Mammary epithelial cell (primary cell): ENCODE results near the gene FYN.

Source experiments
- CTCF ChIP-seq, 2 donors: IDR thresholded peaks in 1 of 2; conservative IDR thresholded peaks in 1 of 2; 2 replicates each; pipeline ENCODE4 v1.5.1; 2011 to 2012; ENCODE audit warnings: inconsistent platforms in 2 of 2, low read length in 2 of 2, mild to moderate bottlenecking in 2 of 2, control low read depth in 1 of 2, low read depth in 1 of 2; ENCODE audit not compliant: insufficient read depth in 1 of 2; ENCODE audit errors: extremely low read depth in 1 of 2
- EZH2 ChIP-seq: IDR thresholded peaks from 2 replicates; pipeline ENCODE4 v1.6.1; 2012; ENCODE audit warnings: low read length, inconsistent platforms, borderline replicate concordance

GRCh38 chr6:111914617-111915016, 41.4 kb upstream of the FYN start:
- no peak for TF ChIP-seq CTCF (conservative IDR thresholded peaks at IDR 0.05 in 1 of 2, IDR thresholded peaks at IDR 0.05 in 1 of 2; ENCODE audit: extremely low read depth in 1 of 2, insufficient read depth in 1 of 2, low read depth in 1 of 2, low read length in 2 of 2)
- TF ChIP-seq EZH2 = no peak
